OCI-LY7 (cell line): Measurements from ENCODE around the gene HSPA1L.

Experiments used
- CTCF ChIP-seq: fragments of 200-600 bp; sonication (generic); conservative IDR thresholded peaks from 2 replicates; pipeline ENCODE4 v1.5.1; 2014; ENCODE audit warnings: mild to moderate bottlenecking, antibody characterized with exemption, low read length, moderate library complexity, mixed read lengths
- EZH2phosphoT487 ChIP-seq: fragments of 200-600 bp; sonication (generic); IDR thresholded peaks from 2 replicates; pipeline ENCODE4 v1.6.1; 2018; ENCODE audit warnings: low read depth, borderline replicate concordance, mild to moderate bottlenecking, mixed run types, antibody characterized with exemption, low read length, moderate library complexity, mixed read lengths

GRCh38 chr6:31785475-31785874 lies 29.6 kb downstream of the HSPA1L start:
- TF ChIP-seq EZH2phosphoT487: no peak
- no peak for TF ChIP-seq CTCF
